Left lung (tissue), 10 donors: ENCODE results near the gene CAPZB. TPM values are rescaled to one million over a fixed set of nuclear protein-coding genes. Genes with fewer than 3 reads are reported as not detected.
A peak's percentile ranks its signal among the peaks of the same experiment; 100 is the strongest.

Source experiments
- ATAC-seq: fragments of 200-7000 bp; cut with Tn5 transposase; one replicate; pipeline ENCODE4 v1.9.1; 2020; ENCODE audit warnings: moderate library complexity
- DNase-seq, 4 donors: peaks; one replicate each; pipeline ENCODE4 v3.0.0-alpha.2; 2013 to 2020
- H3K27ac ChIP-seq, 2 donors: fragments of 200-600 bp; sonication (generic) in 1 of 2; one replicate each; pipeline versions ENCODE4 v1.5.0 to v1.8.0; 2020 to 2021
- H3K27me3 ChIP-seq, 2 donors: fragments of 200-600 bp; sonication (generic) in 1 of 2; one replicate each; pipeline versions ENCODE4 v1.5.0 to v1.8.0; 2020 to 2021
- H3K36me3 ChIP-seq, 2 donors: fragments of 200-600 bp; sonication (generic) in 1 of 2; one replicate each; pipeline versions ENCODE4 v1.5.0 to v1.8.0; 2020 to 2021
- H3K4me1 ChIP-seq, 2 donors: fragments of 200-600 bp; one replicate each; pipeline ENCODE4 v1.8.0; 2021
- H3K4me3 ChIP-seq, 2 donors: fragments of 200-600 bp; sonication (generic) in 1 of 2; one replicate each; pipeline versions ENCODE4 v1.5.0 to v1.8.0; 2020 to 2021; ENCODE audit warnings: mild to moderate bottlenecking in 1 of 2
- H3K9me3 ChIP-seq, 2 donors: fragments of 200-600 bp; sonication (generic) in 1 of 2; one replicate each; pipeline versions ENCODE4 v1.5.0 to v1.8.0; 2020 to 2021
- intact Hi-C, 2 donors: fragments of 100-400 bp; cut with DNase I; formaldehyde crosslinking; loops; one replicate each; pipeline versions ENCODE4 v1.11.2 to v1.14.2; 2022
- polyA plus RNA-seq, 6 donors: library from polyadenylated mRNA; unstranded; fragments of 120-200 nt; gene quantifications; one replicate each; pipeline ENCODE4 v1.2.1, GENCODE V29; 2013; ENCODE audit not compliant: insufficient read length in 6 of 6
- total RNA-seq, 2 donors: library from RNA; stranded (reverse); fragmentation: NEBNext Ultra II Directional; extraction: Animal tissue kit (Norgen Biotek cat#: 25700); gene quantifications; one replicate each; pipeline ENCODE4 v1.2.1, GENCODE V29; 2021
- TF ChIP-seq, protein P1 (sequence below), 2 donors: fragments of 200-600 bp; sonication (generic) in 1 of 2; IDR thresholded peaks; one replicate each; pipeline versions ENCODE4 v1.5.0 to v1.8.0; 2021; ENCODE audit warnings: antibody characterized with exemption in 2 of 2
- donor health status: DM: no; HTN: yes; CAD: no.
- donor health status: DM: no; HTN: no; CAD: no.

Gene CAPZB
- total and polyA plus RNA-seq, 8 donors, result 223 to 327 (median 256) TPM

GRCh38 chr1:19368050-19368449 lies 117.3 kb downstream of the CAPZB start:
- TF ChIP-seq, protein P1, sequence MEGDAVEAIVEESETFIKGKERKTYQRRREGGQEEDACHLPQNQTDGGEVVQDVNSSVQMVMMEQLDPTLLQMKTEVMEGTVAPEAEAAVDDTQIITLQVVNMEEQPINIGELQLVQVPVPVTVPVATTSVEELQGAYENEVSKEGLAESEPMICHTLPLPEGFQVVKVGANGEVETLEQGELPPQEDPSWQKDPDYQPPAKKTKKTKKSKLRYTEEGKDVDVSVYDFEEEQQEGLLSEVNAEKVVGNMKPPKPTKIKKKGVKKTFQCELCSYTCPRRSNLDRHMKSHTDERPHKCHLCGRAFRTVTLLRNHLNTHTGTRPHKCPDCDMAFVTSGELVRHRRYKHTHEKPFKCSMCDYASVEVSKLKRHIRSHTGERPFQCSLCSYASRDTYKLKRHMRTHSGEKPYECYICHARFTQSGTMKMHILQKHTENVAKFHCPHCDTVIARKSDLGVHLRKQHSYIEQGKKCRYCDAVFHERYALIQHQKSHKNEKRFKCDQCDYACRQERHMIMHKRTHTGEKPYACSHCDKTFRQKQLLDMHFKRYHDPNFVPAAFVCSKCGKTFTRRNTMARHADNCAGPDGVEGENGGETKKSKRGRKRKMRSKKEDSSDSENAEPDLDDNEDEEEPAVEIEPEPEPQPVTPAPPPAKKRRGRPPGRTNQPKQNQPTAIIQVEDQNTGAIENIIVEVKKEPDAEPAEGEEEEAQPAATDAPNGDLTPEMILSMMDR (IDR thresholded peaks at IDR 0.05), result no peak

GRCh38 chr1:19367584-19368041 lies 117.7 kb downstream of the CAPZB start:
- H3K27me3 ChIP-seq, result no peaks in the 10 kb centered on the region
- peaks cover 0 to 22% of the 10 kb centered on the region in 2 donors for H3K36me3 ChIP-seq
- no peak overlapping the region for H3K4me3 ChIP-seq
- DNase-seq (no peak), ATAC-seq (no peak)
- H3K9me3 ChIP-seq, result no peaks in the 10 kb centered on the region
- intact Hi-C loops, result no loop called here
- no peak overlapping the region for H3K27ac ChIP-seq
- TF ChIP-seq, protein P1 (IDR thresholded peaks at IDR 0.05), result no peak
- H3K4me1 ChIP-seq, result peaks cover 2 to 47% of the 10 kb centered on the region in 2 donors

More at GRCh38 chr1:19368050-19368449, 117.3 kb downstream of the CAPZB start:
- H3K4me1 ChIP-seq, result peaks cover 6 to 50% of the 10 kb centered on the region in 2 donors
- no peak for ATAC-seq
- no peaks in the 10 kb centered on the region for H3K27me3 ChIP-seq
- H3K9me3 ChIP-seq, result no peaks in the 10 kb centered on the region
- peaks cover 0 to 23% of the 10 kb centered on the region in 2 donors for H3K36me3 ChIP-seq
- no peak for DNase-seq
- intact Hi-C loops, result no loop called here
- no peak overlapping the region for H3K27ac ChIP-seq
- no peak overlapping the region for H3K4me3 ChIP-seq

DNA sequence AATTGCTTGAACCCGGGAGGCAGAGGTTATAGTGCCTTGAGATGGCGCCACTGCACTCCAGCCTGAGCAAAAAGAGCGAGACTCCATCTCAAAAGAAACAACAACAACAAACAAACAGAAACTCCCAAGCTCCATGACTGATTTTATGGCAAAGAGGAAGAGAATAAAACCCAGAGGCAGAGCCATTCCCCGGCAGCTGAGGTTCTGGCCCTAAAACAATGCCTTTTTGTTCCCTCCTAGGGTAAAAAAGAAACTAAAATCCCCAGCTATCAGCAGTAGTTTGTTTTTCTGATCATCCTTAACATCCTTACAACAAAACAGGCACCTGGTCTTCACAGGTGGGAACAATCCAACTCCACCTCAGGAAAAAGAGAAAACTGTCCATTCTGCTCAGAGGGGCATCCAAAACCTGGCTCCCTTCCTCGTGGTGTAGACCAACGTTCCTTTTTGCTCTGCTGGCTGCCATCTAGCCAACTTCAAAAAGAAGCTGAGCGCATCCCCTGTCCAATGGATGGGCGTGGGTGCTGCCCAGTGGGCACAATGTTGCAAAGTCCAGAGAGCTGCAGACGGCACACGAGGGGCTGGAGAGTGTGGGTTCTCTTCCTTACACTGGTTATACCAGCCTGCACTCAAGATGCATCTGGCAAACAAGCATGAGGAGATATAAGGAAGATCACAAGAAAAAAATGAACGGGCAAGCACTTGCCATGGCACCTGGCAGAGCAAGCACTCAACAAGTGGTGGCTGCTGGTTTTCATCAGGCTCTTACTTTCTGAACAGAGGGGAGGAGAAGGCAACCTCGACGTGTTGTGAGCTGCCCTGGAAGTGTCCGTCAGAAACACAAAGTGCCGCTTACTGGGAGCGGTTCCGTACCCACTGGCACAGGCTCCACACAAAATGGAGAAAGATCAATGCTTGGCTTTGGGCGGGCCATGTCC lies 118.5 kb downstream of the CAPZB start:
- TF ChIP-seq, protein P1 (IDR thresholded peaks at IDR 0.05), result no peak
- intact Hi-C loops, result no loop called here
- DNase-seq (no peak), ATAC-seq (no peak)
- peaks cover 8 to 44% of the 10 kb centered on the region in 2 donors for H3K4me1 ChIP-seq
- H3K27me3 ChIP-seq, result no peaks in the 10 kb centered on the region
- no peaks in the 10 kb centered on the region for H3K9me3 ChIP-seq
- no peak overlapping the region for H3K4me3 ChIP-seq
- no peak overlapping the region for H3K27ac ChIP-seq
- H3K36me3 ChIP-seq, result peaks cover 0 to 14% of the 10 kb centered on the region in 2 donors

- Histone ChIP-seq H3K27ac (peak overlapping the region in 1 of 2 donors; percentile 9), H3K36me3 (peaks cover 0 to 7% of the 10 kb centered on the region in 2 donors), H3K9me3 (no peaks in the 10 kb centered on the region), H3K4me1 (peaks cover 16 to 39% of the 10 kb centered on the region in 2 donors), H3K27me3 (no peaks in the 10 kb centered on the region), H3K4me3 (no peak overlapping the region)
- intact Hi-C loops, result no loop called here
- TF ChIP-seq, protein P1 (IDR thresholded peaks at IDR 0.05), result no peak
- ATAC-seq (peak; percentile 13), DNase-seq (peak in 1 of 4 donors; percentile 58)
Observed at GRCh38 chr1:19365721-19366120, 119.6 kb downstream of the CAPZB start.

DNA sequence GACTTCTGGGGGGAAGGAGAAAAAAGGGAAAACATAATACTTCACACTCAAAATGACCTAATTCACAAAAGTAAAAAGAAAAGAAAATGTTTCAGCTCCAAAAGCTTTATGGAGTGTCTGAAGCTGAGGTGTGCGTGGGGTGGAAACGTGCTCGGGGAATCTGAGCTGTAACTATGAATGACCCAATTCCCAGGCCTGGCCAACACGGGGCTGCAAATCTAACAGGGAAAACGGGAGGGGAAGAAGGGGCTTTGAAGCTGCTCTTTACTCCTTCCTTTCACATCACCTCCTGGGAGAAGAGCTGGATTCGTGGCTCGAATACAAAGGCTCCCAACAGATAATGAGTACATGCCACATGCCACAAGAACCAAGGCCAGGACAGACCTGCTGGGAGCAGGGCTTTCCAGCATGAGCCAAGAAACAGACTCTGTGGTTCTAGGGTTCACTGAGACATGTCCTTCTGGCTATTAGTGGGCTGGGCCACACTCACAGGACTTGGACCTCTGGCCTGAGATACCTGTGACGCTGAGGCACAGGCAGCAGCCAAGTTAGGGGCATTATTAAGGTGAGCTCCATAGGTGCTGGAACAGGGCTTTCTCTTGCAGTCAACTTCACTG lies 121.7 kb downstream of the CAPZB start:
- intact Hi-C loops, result no loop called here
- H3K36me3 ChIP-seq, result peaks cover 0 to 15% of the 10 kb centered on the region in 2 donors
- H3K4me3 ChIP-seq, result no peak overlapping the region
- ATAC-seq (no peak), DNase-seq (no peak)
- no peaks in the 10 kb centered on the region for H3K27me3 ChIP-seq
- no peak overlapping the region for H3K27ac ChIP-seq
- H3K4me1 ChIP-seq, result peaks cover 16 to 35% of the 10 kb centered on the region in 2 donors
- TF ChIP-seq, protein P1 (IDR thresholded peaks at IDR 0.05), result no peak
- H3K9me3 ChIP-seq, result no peaks in the 10 kb centered on the region
